Measurements from ENCODE around the gene DES. TPM values are rescaled to one million over a fixed set of nuclear protein-coding genes. Genes with fewer than 3 reads are reported as not detected.

Gene DES
- total and polyA plus RNA-seq, 2 experiments from 2014 or later = 1.3 to 2.0 TPM

- Mint-ChIP-seq H3K27me3 (ENCODE audit: insufficient read depth, low read depth, poor library complexity) (peaks cover 26% of the 10 kb centered on the region), H3K36me3 (ENCODE audit: low read depth) (peaks cover 5% of the 10 kb centered on the region; the same call in 2 of the 3 replicates), H3K9me3 (no peaks in the 10 kb centered on the region), H3K4me1 (peaks cover 20% of the 10 kb centered on the region), H3K27ac (no peak overlapping the region; the same call in 1 of the 2 replicates), H3K4me3 (no peak overlapping the region)
- Histone ChIP-seq H3K9me2 (ENCODE audit: insufficient read depth) (no peaks in the 10 kb centered on the region), H3K27ac (ENCODE audit: low read depth) (no peak overlapping the region), H3K36me3 (ENCODE audit: insufficient read depth) (no peaks in the 10 kb centered on the region), H4K20me1 (replicated peaks; ENCODE audit: insufficient read depth) (no peaks in the 10 kb centered on the region; the same call in 1 of the 2 replicates), H3F3A (replicated peaks; ENCODE audit: low read depth) (0 out of 2 replicates have a peak, but pooled peaks cover 4% of the 10 kb centered on the region), H2AFZ (no peak overlapping the region), H3K4me2 (no peak overlapping the region), H3K79me2 (replicated peaks; ENCODE audit: insufficient read depth) (no peaks in the 10 kb centered on the region), H3K27me3 (ENCODE audit: insufficient read depth) (peaks cover 20% of the 10 kb centered on the region), H3K4me1 (ENCODE audit: insufficient read depth) (peaks cover 15% of the 10 kb centered on the region; the same call in 1 of the 2 replicates), H3K4me3 (no peak overlapping the region)
- ATAC-seq = no peak
- no peak for TF ChIP-seq NANOG (IDR thresholded peaks at IDR 0.05; ENCODE audit: borderline replicate concordance)
- no peak for TF ChIP-seq CREB1 (CRISPR knock-in tag; IDR thresholded peaks at IDR 0.05; ENCODE audit: low read depth)
- no peak for TF ChIP-seq ZNF114 (CRISPR knock-in tag; IDR thresholded peaks at IDR 0.05)
- TF ChIP-seq ZNF331 (CRISPR knock-in tag; IDR thresholded peaks at IDR 0.05; ENCODE audit: low read depth) = no peak
- TF ChIP-seq REST (IDR thresholded peaks at IDR 0.05; ENCODE audit: unreplicated experiment) = no peak
- TF ChIP-seq CTCF (conservative IDR thresholded peaks at IDR 0.05; ENCODE audit: low read depth in 2 of 2) = no peak
- TF ChIP-seq STAT1 (IDR thresholded peaks at IDR 0.05; ENCODE audit: unreplicated experiment) = no peak
- TF ChIP-seq JUNB (IDR thresholded peaks at IDR 0.05; ENCODE audit: unreplicated experiment) = no peak
- TF ChIP-seq ZNF462 (CRISPR knock-in tag; IDR thresholded peaks at IDR 0.05) = no peak
- no peak for TF ChIP-seq EZH2 (IDR thresholded peaks at IDR 0.05; ENCODE audit: low read depth, unreplicated experiment)
- TF ChIP-seq ETS1 (IDR thresholded peaks at IDR 0.05) = no peak
- TF ChIP-seq EZH2phosphoT487 (IDR thresholded peaks at IDR 0.05; ENCODE audit: unreplicated experiment) = no peak
- TF ChIP-seq POLR2AphosphoS5 (IDR thresholded peaks at IDR 0.05; ENCODE audit: low read depth) = no peak
- DNase-seq (ENCODE audit: low spot score) = no peak
These were observed 33.6 kb downstream of the DES start for GRCh38 chr2:219451661-219452360.
